Measurements from ENCODE around the gene REELD1.

Gene REELD1

GRCh38 chr4:146224326-146224966 lies 10.1 kb downstream of the REELD1 start:
- in situ Hi-C loops (cut with HindIII; ENCODE audit: low sequenced_read_pairs): loop anchor here (5.0 kb wide), 1 partner anchor 48 kb away; no protein-coding TSS in a partner anchor

GRCh38 chr4:146229406-146229805 lies 15.1 kb downstream of the REELD1 start:
- in situ Hi-C loops (cut with HindIII; ENCODE audit: low sequenced_read_pairs): no loop called here

- in situ Hi-C loops (cut with HindIII; ENCODE audit: low sequenced_read_pairs): no loop called here
Observed at GRCh38 chr4:146232131-146232722, 17.9 kb downstream of the REELD1 start.

GRCh38 chr4:146235654-146236177 lies 21.4 kb downstream of the REELD1 start:
- in situ Hi-C loops (cut with HindIII; ENCODE audit: low sequenced_read_pairs): no loop called here

- in situ Hi-C loops (cut with HindIII; ENCODE audit: low sequenced_read_pairs): no loop called here
Observed at GRCh38 chr4:146236216-146236615, 21.9 kb downstream of the REELD1 start.

GRCh38 chr4:146237092-146237491 lies 22.8 kb downstream of the REELD1 start:
- in situ Hi-C loops (cut with HindIII; ENCODE audit: low sequenced_read_pairs): no loop called here

GRCh38 chr4:146238107-146238506 lies 23.8 kb downstream of the REELD1 start:
- in situ Hi-C loops (cut with HindIII; ENCODE audit: low sequenced_read_pairs): no loop called here

GRCh38 chr4:146243141-146243882 lies 29.0 kb downstream of the REELD1 start:
- in situ Hi-C loops (cut with HindIII; ENCODE audit: low sequenced_read_pairs): no loop called here

GRCh38 chr4:146243883-146244277 lies 29.5 kb downstream of the REELD1 start:
- in situ Hi-C loops (cut with HindIII; ENCODE audit: low sequenced_read_pairs): no loop called here

GRCh38 chr4:146244496-146244895 lies 30.2 kb downstream of the REELD1 start:
- in situ Hi-C loops (cut with HindIII; ENCODE audit: low sequenced_read_pairs): no loop called here

- in situ Hi-C loops (cut with HindIII; ENCODE audit: low sequenced_read_pairs): no loop called here
Observed at GRCh38 chr4:146245246-146245645, 30.9 kb downstream of the REELD1 start.

- in situ Hi-C loops (cut with HindIII; ENCODE audit: low sequenced_read_pairs): no loop called here
Observed at GRCh38 chr4:146245850-146246249, 31.5 kb downstream of the REELD1 start.

GRCh38 chr4:146246381-146246780 lies 32.0 kb downstream of the REELD1 start:
- in situ Hi-C loops (cut with HindIII; ENCODE audit: low sequenced_read_pairs): no loop called here

GRCh38 chr4:146247356-146247755 lies 33.0 kb downstream of the REELD1 start:
- in situ Hi-C loops (cut with HindIII; ENCODE audit: low sequenced_read_pairs): no loop called here

- in situ Hi-C loops (cut with HindIII; ENCODE audit: low sequenced_read_pairs): no loop called here
Observed at GRCh38 chr4:146252969-146253611, 38.8 kb downstream of the REELD1 start.

GRCh38 chr4:146255463-146255862 lies 41.1 kb downstream of the REELD1 start:
- in situ Hi-C loops (cut with HindIII; ENCODE audit: low sequenced_read_pairs): no loop called here

GRCh38 chr4:146255874-146256273 lies 41.5 kb downstream of the REELD1 start:
- in situ Hi-C loops (cut with HindIII; ENCODE audit: low sequenced_read_pairs): no loop called here

- in situ Hi-C loops (cut with HindIII; ENCODE audit: low sequenced_read_pairs): no loop called here
Observed at GRCh38 chr4:146256328-146256727, 42.0 kb downstream of the REELD1 start.

- in situ Hi-C loops (cut with HindIII; ENCODE audit: low sequenced_read_pairs): no loop called here
Observed at GRCh38 chr4:146257511-146257910, 43.2 kb downstream of the REELD1 start.

GRCh38 chr4:146260521-146260920 lies 46.2 kb downstream of the REELD1 start:
- in situ Hi-C loops (cut with HindIII; ENCODE audit: low sequenced_read_pairs): no loop called here

- in situ Hi-C loops (cut with HindIII; ENCODE audit: low sequenced_read_pairs): no loop called here
Observed at GRCh38 chr4:146261041-146261440, 46.7 kb downstream of the REELD1 start.
